ENCODE measurements around the gene NBEAL2.

Gene NBEAL2

GRCh38 chr3:46934072-46934471, 45.4 kb upstream of the NBEAL2 start:
- no peak for DNase-seq (ENCODE audit: low spot score)
- Histone ChIP-seq H3K27ac (peak overlapping the region; percentile 86 to 98), H3K4me3 (no peak overlapping the region)
- TF ChIP-seq CTCF (IDR thresholded peaks at IDR 0.05) = no peak

DNA sequence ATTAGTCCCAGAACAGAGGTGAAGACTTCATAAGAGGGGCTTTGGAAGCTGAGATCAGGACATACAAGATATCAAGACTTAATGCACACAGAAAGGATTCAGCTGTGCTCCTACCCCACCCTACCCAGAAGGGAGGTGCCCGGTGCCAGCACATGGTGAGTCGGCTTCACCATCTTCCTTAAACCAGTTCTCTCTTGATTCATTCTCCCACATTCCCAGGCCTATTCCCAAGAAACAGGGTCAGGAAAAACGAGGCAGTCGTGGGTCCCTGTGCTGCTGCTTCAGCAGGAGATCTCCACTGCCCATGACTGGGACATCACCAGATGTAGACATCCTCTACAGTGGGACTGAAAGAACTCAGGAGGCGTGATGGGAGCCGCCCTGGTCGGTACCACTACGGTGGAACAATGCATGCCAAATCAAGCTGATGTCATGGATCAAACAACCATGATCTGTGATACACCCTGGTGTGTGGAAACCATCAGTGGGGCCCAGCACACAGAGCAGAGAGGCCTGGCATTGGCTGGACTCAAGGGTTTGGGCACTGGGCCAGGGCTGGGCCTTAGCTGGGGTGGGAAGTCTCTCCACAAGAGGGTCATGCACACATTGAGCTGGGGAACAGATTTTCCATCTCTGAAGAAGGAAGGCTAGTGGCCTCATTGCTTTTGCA, 44.8 kb upstream of the NBEAL2 start:
- DNase-seq (ENCODE audit: low spot score) = no peak
- H3K4me3 ChIP-seq = peak overlapping the region; percentile 39
- TF ChIP-seq CTCF (IDR thresholded peaks at IDR 0.05) = no peak
- peak overlapping the region; percentile 86 to 98 for H3K27ac ChIP-seq

DNA sequence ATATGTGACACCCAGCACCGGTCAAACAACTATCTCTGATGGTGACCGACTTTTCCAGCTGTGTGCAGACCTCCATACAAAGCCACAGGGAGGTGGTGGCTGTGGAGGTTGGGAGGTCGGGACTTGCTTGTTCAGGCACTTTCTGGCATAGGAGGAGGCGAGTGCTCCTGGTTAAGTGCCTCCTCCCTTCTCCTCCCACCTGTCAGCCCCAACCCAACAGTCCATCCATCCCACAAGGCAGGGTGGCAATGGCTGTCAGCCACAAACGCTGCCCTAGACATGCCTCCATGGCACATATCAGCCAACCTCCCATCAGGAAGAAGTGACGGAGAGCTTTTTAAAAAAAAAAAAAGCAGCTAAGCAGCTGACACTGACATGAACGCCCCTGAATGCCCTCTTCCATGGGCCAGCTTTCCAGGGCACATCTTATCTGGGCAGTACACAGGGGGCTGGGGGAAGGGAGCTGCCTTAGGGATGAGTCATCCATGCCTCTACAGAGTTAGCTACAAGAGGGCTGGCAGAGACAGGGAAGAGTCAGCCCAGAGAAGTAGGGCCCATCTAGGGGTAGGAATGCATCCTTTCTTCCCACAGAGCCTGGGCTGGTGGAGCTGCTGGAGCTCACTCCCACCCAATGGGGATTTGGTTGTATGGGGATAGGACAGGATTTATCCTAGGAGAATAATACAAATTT, 44.2 kb upstream of the NBEAL2 start:
- H3K4me3 ChIP-seq = peak overlapping the region; percentile 39
- DNase-seq (ENCODE audit: low spot score) = peak; percentile 97
- peak; percentile 47 for TF ChIP-seq CTCF (IDR thresholded peaks at IDR 0.05)
- H3K27ac ChIP-seq = peak overlapping the region; percentile 86 to 98

- no peak for DNase-seq (ENCODE audit: low spot score)
Measured at GRCh38 chr3:46935989-46936558, 43.4 kb upstream of the NBEAL2 start.

GRCh38 chr3:46936733-46937250, 42.7 kb upstream of the NBEAL2 start:
- no peak for TF ChIP-seq CTCF (IDR thresholded peaks at IDR 0.05)
- Histone ChIP-seq H3K4me3 (no peak overlapping the region), H3K27ac (peak overlapping the region; percentile 86 to 98)
- no peak for DNase-seq (ENCODE audit: low spot score)

More at GRCh38 chr3:46935989-46936558, 43.4 kb upstream of the NBEAL2 start:
- H3K4me3 ChIP-seq = no peak overlapping the region
- peak overlapping the region; percentile 86 to 98 for H3K27ac ChIP-seq
- no peak for TF ChIP-seq CTCF (IDR thresholded peaks at IDR 0.05)

DNA sequence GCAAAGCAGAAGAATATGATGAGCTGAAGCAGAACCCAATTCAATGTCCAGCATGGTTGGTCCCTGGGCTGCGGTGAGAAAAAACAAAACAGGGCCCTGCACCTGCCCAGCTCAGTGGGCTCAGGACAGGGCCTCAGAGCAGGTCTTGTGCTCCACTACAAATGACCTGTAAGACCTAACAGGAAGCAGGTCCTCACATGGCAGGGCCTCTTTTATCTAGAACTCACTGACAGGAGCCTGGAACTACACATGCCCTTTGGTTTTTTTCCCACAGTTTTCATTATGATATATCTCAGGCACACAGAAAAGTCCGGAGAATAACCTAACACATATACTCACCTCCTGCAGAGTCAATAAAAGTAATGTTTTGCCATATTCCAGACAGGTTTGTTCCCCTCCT, 41.3 kb upstream of the NBEAL2 start:
- DNase-seq (ENCODE audit: low spot score) = no peak
- no peak for TF ChIP-seq CTCF (IDR thresholded peaks at IDR 0.05)
- Histone ChIP-seq H3K4me3 (no peak overlapping the region), H3K27ac (peak overlapping the region in 1 of 2 donors; percentile 98)

Data from coronary artery (tissue), 2 donors.